ENCODE measurements around the gene ARHGAP23.
A peak's percentile ranks its signal among the peaks of the same experiment; 100 is the strongest.

Gene ARHGAP23

GRCh38 chr17:38428112-38428642 lies at the start of gene ARHGAP23:
TSS of gene ARHGAP23 (plus strand) at chr17:38428464. CDS start at chr17:38428486, 22 bp downstream.
- peak; percentile 22 for DNase-seq

DNA sequence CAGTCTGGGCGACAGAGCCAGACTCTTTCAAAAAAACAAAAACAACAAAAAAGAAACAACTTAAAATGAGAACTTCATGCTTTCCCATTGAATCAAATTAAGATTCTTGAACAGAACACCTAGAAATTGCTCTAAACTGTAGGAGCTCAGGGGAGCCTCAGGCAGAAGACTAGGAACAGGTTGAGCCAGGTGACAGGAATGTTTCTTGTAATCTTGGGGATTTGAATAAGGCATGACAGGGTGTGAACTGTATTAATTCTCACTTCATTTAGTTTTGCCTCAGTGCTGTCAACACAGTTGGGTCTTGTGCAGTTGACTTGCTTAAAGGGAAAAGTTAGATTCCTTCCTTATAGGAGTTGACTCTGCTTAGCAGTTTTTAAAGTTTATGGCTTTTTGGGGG lies 48.8 kb upstream of the ARHGAP23 start:
- DNase-seq: no peak

- no peak for DNase-seq
These were observed 33.2 kb upstream of the ARHGAP23 start for GRCh38 chr17:38395090-38395489.

- DNase-seq: no peak
These were observed 31.0 kb upstream of the ARHGAP23 start for GRCh38 chr17:38397227-38397626.

DNA sequence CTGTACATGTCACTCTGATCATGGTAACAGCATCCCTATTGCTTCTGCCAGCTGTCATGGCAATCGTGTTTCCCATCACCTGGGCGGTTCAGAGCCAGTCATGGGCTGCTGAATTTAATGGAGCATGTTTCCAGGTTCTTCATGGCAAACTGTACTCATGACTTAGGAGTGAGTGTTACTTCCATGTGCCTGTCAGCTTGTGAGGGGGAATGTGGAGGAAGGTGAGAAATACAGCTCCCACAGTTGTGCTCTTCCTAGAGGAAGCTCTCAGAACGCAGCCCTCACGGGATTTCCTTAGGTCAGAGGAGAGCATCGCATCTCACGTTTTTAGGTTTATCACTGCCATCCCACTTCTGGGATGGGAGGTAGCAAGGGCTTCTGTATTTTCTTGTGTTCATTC lies 28.0 kb upstream of the ARHGAP23 start:
- DNase-seq: no peak

DNA sequence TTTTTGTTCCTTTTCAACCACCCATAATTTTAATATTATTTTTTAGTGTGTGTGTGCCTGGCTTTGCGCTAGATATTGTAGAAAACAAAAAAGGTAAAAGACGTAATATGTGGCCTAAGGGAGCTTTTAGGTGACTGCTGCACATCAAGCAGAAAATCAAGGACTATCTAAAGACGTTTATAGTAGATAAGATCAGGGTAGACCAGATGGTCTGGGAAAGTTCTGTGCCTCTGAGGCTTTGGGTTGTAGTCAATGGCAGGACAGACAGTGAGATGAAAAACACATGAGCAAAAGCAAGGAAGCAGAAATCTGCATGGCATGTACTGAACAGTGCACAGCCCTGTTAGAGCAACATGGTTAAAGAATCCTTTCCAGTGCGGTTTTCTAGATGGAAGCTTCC lies 26.8 kb upstream of the ARHGAP23 start:
- DNase-seq: no peak

- no peak for DNase-seq
These were observed 25.4 kb upstream of the ARHGAP23 start for GRCh38 chr17:38402897-38403296.

DNA sequence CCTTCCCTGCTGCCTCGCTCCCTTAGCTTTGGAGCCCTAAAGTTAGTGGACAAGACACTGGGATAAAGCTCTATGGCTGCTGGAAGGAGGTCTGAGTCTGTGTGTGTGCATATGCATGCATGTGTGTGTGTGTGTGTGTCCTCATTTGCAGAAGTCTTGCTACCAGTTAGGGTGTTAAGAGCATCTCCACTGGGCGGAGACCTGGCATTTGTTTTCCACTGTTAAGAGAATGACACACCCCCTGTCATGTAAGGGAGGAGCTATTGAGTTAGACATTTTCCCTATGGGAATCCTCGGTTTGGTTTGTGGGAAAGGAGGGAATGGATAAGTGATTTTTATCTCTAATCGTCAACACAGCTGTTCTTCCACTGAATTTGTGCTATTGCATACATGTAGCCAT lies 24.8 kb upstream of the ARHGAP23 start:
- DNase-seq: no peak

DNA sequence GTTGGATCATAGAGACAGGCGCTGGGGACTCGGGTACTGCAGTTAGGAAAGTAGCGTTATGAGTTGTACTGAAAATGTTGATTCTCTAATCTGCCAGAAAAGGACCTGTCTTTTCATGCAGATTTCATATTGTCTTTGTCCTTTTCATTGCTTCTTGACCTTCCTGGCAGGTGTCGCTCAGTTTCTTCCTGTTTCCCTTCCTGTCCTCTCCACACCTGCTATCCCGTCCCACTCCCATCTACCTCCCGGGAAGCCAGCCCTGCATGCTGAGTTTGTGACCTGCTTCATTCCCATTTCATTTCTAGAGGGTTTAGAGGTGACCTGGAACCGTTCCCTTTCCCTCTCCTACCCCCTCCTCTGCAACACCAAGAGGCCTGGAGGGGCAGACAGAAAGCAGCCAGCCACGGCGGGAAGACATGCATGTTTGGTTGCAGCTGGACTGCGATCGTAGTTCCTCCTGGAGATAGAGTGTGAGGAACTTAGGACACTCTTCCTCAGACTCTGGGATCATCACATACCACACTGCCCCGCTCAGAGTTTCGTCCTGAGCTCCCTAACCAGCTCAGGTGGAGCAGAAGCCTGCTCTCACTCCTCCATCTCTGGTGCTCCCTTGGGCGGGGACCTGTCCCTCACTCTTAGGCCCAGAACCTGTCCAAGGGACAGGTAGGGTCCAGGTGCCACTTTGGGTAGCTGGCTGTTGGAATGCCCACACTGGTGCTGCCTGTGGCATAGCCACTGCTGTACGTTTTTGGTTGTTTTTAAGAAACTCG lies 23.9 kb upstream of the ARHGAP23 start:
- no peak for DNase-seq

DNA sequence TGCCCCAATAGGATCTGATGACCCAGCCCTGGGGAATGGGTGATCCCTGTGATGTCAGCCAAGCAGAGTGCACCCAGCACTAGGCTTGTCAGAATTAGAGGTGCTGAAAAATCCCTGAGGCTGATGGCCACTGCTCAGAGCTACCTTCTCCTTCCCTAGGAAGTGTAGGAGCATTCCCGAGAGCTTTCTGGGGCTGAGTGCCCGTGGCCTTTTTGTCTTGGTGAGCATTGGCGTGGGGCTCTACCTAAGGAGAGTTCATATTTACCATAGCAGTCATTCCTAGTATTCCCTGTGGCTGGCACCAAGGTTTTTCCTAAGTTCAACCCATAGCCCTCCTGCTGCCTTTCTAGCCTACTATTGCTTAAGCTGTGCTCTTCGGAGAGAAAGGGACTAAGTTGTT lies 22.6 kb upstream of the ARHGAP23 start:
- no peak for DNase-seq

DNA sequence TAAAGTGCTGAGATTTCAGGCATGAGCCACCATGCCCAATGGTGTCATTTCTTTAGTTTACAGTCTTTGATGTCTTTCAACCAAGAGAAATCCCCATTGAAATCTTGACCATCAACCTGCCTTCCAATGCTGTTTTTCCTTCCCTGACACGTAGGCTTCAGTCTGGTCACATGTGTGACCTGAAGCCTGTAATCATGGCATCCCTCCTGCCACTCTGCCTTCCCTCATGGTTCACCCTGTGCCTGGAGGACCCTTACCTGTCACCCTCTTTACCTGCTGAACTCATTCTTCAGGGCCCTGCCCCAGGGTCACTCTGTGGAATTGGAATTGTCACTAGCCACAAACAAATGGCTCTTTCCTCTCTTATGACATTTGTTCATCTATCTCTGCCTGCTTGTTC lies 18.1 kb upstream of the ARHGAP23 start:
- no peak for DNase-seq

DNA sequence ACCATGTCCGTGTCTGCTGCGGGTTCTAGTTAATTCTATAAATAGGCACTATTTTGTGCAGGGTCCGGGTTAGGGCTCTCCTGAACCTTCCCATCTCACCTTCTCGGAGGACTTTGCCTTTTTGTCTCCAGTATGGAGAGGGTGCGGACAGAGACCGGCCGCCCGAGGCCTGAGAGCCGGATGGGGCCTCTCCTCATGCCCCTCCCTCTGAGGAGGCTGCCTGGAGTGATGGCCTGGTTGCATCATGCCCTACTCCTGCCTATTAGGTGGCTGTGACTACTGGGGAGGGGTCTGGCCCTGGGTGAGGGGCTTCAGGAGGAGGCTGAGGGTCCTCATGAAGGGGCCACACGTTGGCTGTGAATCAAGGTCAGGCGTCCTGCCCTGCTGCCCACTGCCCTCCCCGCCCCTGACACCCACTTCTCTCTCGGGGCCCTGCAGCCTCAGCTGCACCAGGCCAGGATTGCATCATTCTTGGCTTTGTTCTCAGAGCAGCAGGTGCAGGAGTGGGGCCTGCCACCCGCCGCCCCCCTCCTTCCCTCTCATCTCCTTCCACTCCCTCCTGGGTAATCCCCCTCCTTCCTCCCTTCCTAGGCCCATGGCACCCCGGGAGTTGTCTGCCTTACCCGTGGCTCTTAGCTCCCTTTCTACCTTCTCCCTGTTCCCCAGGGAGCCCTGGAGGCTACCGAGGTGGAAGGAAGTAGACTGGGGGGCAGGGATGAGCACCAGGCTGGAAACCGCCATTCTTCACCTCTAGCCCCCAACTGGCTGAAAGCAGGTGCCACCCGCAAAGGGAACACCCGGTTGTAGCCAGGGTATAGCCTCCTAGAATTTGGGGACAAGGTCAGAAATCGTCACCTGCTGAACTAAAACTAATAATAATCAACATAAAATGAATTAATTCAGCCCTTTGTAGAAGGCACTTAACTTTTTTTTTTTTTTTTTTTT lies 12.7 kb upstream of the ARHGAP23 start:
- DNase-seq: no peak

DNA sequence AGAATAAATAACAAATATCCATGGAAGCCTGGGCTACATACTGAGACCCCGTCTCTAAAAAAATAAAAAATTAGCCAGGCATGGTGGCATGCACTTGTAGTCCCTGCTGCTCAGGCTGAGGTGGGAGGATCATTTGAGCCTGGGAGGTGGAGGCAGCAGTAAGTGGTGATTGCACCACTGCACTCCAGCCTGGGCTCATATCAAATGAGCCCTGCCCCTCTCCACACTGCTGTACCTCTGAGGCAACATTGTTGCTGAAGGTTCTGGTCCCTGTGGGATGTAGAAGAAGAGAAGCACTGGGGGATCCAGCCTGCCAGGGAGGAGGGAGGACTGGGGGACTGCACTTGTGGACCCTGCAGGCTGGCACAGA lies 11.4 kb upstream of the ARHGAP23 start:
- DNase-seq: no peak

GRCh38 chr17:38417210-38417951 lies 10.9 kb upstream of the ARHGAP23 start:
- DNase-seq: no peak

- no peak for DNase-seq
These were observed 10.1 kb upstream of the ARHGAP23 start for GRCh38 chr17:38418062-38418692.

DNA sequence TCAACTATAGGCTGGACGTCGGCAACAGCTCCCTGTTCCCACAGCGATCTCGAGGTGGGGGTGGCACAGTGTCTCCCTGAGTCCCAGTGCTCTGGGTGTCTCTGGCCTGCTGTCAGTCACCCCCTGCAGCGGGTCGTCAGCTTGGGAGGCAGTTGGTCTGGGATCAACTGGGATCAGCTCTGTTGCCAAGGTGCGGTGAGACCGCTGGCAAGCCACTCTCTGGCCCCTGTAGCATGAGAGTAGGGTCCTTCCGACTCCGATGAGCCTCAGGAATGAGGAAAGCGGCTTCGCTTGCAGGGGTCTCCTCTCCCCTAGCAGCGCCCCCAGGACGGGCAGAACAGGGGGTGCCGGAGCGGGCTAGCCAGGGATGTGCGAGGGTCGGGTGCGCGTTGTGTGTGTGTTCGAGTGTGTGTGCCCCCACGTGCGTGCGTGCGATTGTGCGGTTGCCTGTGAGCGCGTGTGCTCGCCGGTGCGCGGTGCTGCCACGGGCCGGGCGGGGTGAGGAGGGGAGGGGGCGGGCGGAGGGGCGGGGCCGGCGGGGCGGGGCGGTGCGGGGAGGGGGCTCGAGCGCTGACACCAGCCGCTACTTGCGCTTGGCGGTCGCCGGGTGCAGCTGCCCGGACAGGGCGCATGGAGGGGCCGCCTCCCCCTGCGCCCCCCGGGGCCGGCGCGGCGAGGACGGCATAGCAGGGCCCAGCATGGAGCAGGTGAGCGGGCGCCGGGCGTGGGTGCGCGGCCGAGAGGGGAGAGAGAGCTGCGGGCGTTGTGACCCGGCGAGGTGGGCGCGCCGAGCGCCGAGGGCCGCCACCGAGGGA lies 9.4 kb upstream of the ARHGAP23 start:
- DNase-seq: no peak

- DNase-seq: no peak
These were observed 8.7 kb upstream of the ARHGAP23 start for GRCh38 chr17:38419508-38419981.

- DNase-seq: no peak
These were observed 7.7 kb upstream of the ARHGAP23 start for GRCh38 chr17:38420518-38420917.

DNA sequence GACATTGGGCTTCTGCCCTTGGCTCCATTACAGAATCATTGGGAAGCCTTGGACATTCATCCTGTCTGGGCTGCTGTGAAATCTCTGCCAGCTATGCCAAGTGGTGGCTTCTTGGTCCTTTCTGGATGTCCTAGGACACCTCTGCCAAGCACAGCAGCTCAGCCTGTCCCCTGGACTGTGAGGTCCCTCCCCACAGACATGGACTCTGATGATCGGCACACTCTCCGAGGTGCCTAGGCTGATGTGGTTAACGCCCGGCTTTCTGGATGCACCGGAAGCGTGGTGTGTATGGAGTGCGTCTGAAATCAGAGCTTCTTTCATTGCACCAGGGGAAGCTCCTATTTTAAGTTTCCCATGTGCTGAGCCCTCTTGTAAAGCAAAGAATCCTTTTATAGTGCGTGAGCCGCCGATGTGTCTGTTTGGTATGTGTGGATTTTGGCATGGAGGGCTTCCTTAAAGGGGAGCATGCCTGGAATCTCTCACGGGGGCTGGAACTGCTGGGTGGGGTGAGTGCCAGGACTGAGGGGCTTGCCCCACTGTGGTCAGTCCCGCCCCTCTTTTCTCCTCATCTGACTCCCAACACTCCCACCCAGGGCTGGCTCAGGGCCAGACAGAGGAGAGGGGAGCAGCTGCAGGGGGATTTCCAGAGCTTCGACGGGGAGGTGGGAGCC lies 7.0 kb upstream of the ARHGAP23 start:
- DNase-seq: no peak

- no peak for DNase-seq
These were observed 6.1 kb upstream of the ARHGAP23 start for GRCh38 chr17:38421871-38422827.

All from activated T-cell treated with anti-CD3 and anti-CD28 coated beads for 4 hours (primary cell).